RWPE1 (cell line): Measurements from ENCODE around the gene AP1G1.

Source experiments
- CTCF ChIA-PET: fragments of 350-600 bp; sonication (Branson Sonifier 250); formaldehyde crosslinking; extraction: SDS; loops from one replicate; lab custom pipeline; 2021; lab: Yijun Ruan, JAX
- POLR2A ChIA-PET: fragments of 400-600 bp; formaldehyde crosslinking; extraction: SDS; loops from one replicate; lab custom pipeline; 2020; ENCODE audit warnings: antibody characterized with exemption; ENCODE audit not compliant: low non-redundant PET; lab: Yijun Ruan, JAX
- DNase-seq: peaks from one replicate; pipeline ENCODE4 v3.0.0; 2012; ENCODE audit warnings: low spot score
- H3K27ac ChIP-seq: fragments of 450-650 bp; 2 replicates; pipeline ENCODE4 v1.5.1; 2017
- TF ChIP-seq, protein P1 (sequence below): fragments of 450-650 bp; conservative IDR thresholded peaks from 2 replicates; pipeline ENCODE4 v1.5.1; 2017; ENCODE audit warnings: low read depth, mild to moderate bottlenecking

AP1G1 gene

DNA sequence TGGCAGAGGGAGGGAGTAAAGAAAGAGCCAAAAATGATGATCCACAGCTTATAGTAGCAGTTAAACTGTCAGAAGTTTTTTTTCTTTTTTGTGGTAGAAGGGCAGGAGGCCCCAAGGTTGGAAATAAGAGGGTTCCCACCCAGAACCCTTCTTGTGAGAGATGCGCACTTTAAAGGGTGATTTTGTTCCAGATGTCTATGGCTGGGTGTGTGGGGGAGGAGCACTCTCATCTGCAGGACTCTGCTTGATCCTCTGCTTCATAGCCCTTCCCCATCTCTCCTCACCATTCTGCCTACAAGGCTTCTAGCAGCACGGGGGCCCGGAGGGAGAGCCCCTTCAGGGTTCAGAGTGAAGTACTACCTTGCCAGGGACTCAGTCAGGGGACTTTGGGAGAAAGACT lies 43.5 kb upstream of the AP1G1 start:
- no peak overlapping the region for H3K27ac ChIP-seq
- TF ChIP-seq, protein P1, sequence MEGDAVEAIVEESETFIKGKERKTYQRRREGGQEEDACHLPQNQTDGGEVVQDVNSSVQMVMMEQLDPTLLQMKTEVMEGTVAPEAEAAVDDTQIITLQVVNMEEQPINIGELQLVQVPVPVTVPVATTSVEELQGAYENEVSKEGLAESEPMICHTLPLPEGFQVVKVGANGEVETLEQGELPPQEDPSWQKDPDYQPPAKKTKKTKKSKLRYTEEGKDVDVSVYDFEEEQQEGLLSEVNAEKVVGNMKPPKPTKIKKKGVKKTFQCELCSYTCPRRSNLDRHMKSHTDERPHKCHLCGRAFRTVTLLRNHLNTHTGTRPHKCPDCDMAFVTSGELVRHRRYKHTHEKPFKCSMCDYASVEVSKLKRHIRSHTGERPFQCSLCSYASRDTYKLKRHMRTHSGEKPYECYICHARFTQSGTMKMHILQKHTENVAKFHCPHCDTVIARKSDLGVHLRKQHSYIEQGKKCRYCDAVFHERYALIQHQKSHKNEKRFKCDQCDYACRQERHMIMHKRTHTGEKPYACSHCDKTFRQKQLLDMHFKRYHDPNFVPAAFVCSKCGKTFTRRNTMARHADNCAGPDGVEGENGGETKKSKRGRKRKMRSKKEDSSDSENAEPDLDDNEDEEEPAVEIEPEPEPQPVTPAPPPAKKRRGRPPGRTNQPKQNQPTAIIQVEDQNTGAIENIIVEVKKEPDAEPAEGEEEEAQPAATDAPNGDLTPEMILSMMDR = no peak
- ChIA-PET POLR2A (no interaction called here), CTCF (no interaction called here)
- no peak for DNase-seq

- no peak overlapping the region for H3K27ac ChIP-seq
- no peak for DNase-seq
- POLR2A ChIA-PET = no interaction called here
- CTCF ChIA-PET = no interaction called here
- TF ChIP-seq, protein P1 = no peak
These were observed 43.1 kb upstream of the AP1G1 start for GRCh38 chr16:71851746-71852145.

- DNase-seq = no peak
- ChIA-PET POLR2A (no interaction called here), CTCF (no interaction called here)
- H3K27ac ChIP-seq = no peak overlapping the region
- TF ChIP-seq, protein P1 = no peak
These were observed 40.0 kb upstream of the AP1G1 start for GRCh38 chr16:71848622-71849021.

GRCh38 chr16:71847096-71847495 lies 38.5 kb upstream of the AP1G1 start:
- H3K27ac ChIP-seq = no peak overlapping the region
- DNase-seq = no peak
- CTCF ChIA-PET = interaction anchor here (2.4 kb wide), 1 partner anchor 35 kb away, joined by 6 read pairs; no protein-coding TSS in a partner anchor
- POLR2A ChIA-PET = no interaction called here
- TF ChIP-seq, protein P1 = no peak

DNA sequence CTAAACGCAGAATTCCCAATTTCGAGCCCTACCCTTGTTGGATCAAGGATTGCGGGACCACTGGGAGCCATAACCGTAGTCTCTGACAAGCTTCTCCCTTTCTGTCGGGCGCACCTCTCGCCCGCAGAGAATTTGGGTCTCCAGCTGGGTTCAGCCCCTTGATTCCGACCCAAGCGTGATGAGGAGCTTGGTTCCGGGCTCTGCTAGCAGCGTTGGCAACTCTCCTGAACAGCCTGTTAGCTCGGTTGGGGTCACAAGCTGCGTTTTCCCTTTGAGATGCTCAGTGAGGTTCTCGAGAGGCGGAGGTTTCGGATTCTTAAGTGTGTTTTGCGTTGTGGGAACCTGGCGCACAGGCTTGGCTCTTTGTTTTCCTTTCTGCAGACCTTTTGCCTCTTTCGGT lies 37.8 kb upstream of the AP1G1 start:
- TF ChIP-seq, protein P1 = no peak
- peak; percentile 18 for DNase-seq
- ChIA-PET POLR2A (no interaction called here), CTCF (interaction anchor here (2.4 kb wide), 1 partner anchor 36 kb away, joined by 6 read pairs; no protein-coding TSS in a partner anchor)
- H3K27ac ChIP-seq = peak overlapping the region; percentile 71

DNA sequence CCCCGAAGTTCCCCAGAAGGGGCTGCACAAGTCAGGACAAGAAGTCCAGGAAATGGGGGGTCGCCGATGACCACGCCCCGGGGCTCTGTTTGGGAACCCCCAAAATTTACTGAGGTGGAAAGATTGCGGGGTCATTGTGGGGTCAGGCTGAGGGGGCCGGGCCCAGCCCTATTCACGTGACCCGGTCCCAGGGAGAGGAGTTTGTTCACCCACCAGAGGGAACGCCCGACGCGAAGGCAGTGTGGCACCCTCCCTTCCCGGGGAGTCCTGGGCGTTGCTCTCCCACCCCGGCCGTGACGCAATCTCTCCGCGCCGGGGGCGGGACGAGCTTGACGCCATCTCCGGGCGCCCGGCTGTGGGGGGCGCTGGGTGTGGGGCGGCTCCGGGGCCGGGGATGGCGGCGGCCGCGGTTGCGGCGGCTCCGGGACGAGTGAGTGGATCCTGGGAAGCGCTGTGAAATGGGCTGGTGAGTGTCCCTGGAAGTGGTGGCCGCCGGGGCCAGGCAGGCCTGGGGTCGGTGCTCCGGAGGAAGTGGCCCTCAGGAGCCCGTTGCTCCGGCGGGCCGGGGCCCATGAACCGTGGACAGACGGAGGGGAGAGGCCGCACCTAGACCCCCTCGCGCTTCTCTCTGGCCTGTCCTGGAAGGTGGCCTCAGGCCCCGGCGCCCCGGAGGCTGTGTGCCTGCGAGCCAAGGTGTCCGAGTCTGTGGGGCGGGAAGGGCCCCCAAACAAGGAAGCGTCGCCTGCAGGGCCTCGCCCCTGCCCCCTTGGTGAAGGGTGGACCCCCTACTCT lies 37.2 kb upstream of the AP1G1 start, which contains the start of gene ATXN1L:
ATXN1L (plus strand) TSS at position 338 of the 792 bp plus-strand sequence. CDS start 3,765 bp downstream, outside the sequence.
- peak; percentile 97 for DNase-seq
- CTCF ChIA-PET = interaction anchor here (0.7 to 2.4 kb wide), 3 partner anchors 23 to 68 kb away, joined by 3 to 6 read pairs (median 5); no protein-coding TSS in a partner anchor
- TF ChIP-seq, protein P1 = no peak
- POLR2A ChIA-PET = interaction anchor here (0.8 kb wide), 1 partner anchor 49 kb away, joined by 3 read pairs; the partner anchor contains the start of gene IST1
- peak within 1 kb of the TSS; percentile 71 for H3K27ac ChIP-seq
